ENCODE data around the gene MRM2. TPM values are rescaled to one million over a fixed set of nuclear protein-coding genes. Genes with fewer than 3 reads are reported as not detected.

Gene MRM2
- polyA plus RNA-seq, 3 donors from 2014 or later: 24.5 to 47.2 (median 33.1) TPM

Other genes starting within 250 kb of the MRM2 start
- 100 to 1,000 TPM in 1 of 3 donors, 10 to 100 TPM in 2; 85.0 to 166 (median 97.0) TPM for gene MAD1L1, start 9.3 kb downstream of the MRM2 start, polyA plus RNA-seq
- 10 to 100 TPM; 63.0 to 74.3 (median 67.4) TPM for gene NUDT1, start within 50 bp of the MRM2 start, polyA plus RNA-seq
- gene SNX8, start 72.2 kb upstream of the MRM2 start, polyA plus RNA-seq: 10 to 100 TPM; 16.3 to 25.0 (median 16.7) TPM
- gene EIF3B, start 112.6 kb upstream of the MRM2 start, polyA plus RNA-seq: 100 to 1,000 TPM in 2 of 3 donors, 10 to 100 TPM in 1; 79.2 to 114 (median 112) TPM
- gene CHST12, start 161.4 kb upstream of the MRM2 start, polyA plus RNA-seq: 100 to 1,000 TPM in 1 of 3 donors, 10 to 100 TPM in 2; 88.9 to 172 (median 93.4) TPM
- gene GRIFIN, start 234.2 kb upstream of the MRM2 start, polyA plus RNA-seq: not detected

Measured in immature natural killer cell (primary cell).